Measurements from ENCODE around the gene DMD.

The DMD gene

DNA sequence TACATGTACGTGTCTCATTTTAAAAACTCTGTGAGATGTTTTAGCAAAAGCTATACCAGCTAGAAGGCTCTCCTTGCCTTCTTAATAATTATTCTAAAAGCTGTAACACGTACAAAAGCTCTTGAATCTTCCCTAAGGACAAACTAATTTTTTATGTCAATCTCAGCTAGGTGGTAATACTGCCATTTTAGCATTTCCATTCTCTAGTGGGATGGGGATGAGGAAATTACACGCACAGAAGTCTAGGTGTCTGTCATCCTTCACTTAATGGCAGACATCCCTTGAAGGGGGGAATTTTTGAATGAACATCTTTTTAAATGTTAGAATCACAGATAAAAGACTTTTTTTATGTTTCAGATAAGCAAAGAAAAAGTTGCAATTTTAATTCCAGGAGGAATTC is 569.1 kb downstream of the DMD start:
- DNase-seq (ENCODE audit: low read depth) = no peak
- H3K4me3 ChIP-seq (ENCODE audit: low read depth, low read length) = no peak overlapping the region
- TF ChIP-seq, protein P1, sequence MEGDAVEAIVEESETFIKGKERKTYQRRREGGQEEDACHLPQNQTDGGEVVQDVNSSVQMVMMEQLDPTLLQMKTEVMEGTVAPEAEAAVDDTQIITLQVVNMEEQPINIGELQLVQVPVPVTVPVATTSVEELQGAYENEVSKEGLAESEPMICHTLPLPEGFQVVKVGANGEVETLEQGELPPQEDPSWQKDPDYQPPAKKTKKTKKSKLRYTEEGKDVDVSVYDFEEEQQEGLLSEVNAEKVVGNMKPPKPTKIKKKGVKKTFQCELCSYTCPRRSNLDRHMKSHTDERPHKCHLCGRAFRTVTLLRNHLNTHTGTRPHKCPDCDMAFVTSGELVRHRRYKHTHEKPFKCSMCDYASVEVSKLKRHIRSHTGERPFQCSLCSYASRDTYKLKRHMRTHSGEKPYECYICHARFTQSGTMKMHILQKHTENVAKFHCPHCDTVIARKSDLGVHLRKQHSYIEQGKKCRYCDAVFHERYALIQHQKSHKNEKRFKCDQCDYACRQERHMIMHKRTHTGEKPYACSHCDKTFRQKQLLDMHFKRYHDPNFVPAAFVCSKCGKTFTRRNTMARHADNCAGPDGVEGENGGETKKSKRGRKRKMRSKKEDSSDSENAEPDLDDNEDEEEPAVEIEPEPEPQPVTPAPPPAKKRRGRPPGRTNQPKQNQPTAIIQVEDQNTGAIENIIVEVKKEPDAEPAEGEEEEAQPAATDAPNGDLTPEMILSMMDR (IDR thresholded peaks at IDR 0.05; ENCODE audit: low read depth, low read length) = no peak
- TF ChIP-seq MYC (IDR thresholded peaks at IDR 0.05; ENCODE audit: low read depth, low read length) = no peak
- no peak for TF ChIP-seq POLR2A (IDR thresholded peaks at IDR 0.05; ENCODE audit: extremely low read depth, insufficient read length)
- TF ChIP-seq, protein P2, sequence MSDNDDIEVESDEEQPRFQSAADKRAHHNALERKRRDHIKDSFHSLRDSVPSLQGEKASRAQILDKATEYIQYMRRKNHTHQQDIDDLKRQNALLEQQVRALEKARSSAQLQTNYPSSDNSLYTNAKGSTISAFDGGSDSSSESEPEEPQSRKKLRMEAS (IDR thresholded peaks at IDR 0.05; ENCODE audit: low read depth, low read length) = no peak

GRCh38 chrX:32618154-32618553 is 593.2 kb downstream of the DMD start:
- TF ChIP-seq, protein P2 (IDR thresholded peaks at IDR 0.05; ENCODE audit: low read depth, low read length) = no peak
- TF ChIP-seq, protein P1 (IDR thresholded peaks at IDR 0.05; ENCODE audit: low read depth, low read length) = no peak
- TF ChIP-seq POLR2A (IDR thresholded peaks at IDR 0.05; ENCODE audit: extremely low read depth, insufficient read length) (no peak), MYC (IDR thresholded peaks at IDR 0.05; ENCODE audit: low read depth, low read length) (no peak)
- H3K4me3 ChIP-seq (ENCODE audit: low read depth, low read length) = no peak overlapping the region
- DNase-seq (ENCODE audit: low read depth) = no peak

DNA sequence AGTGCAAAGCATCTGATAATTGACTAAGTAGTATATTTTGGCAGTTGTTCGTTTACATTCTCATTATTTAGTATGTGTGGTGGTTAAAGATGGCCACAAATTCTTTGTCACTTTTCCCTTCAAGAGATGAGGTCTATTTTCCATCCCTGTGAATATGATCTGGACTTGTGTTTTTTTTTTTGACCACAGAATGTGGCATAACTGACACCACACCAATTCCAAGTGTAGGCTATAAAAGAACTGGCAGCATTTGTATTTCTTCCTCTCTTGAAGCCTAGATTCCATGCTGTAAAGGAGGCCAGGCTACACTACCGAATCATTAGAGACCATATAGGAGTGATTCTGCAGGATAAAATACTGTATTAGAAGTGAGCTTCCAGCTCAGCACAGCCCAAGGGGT is 596.6 kb downstream of the DMD start:
- H3K4me3 ChIP-seq (ENCODE audit: low read depth, low read length) = no peak overlapping the region
- DNase-seq (ENCODE audit: low read depth) = no peak
- TF ChIP-seq MYC (IDR thresholded peaks at IDR 0.05; ENCODE audit: low read depth, low read length) = no peak

GRCh38 chrX:32599156-32599555 is 612.2 kb downstream of the DMD start:
- H3K4me3 ChIP-seq (ENCODE audit: low read depth, low read length) = no peak overlapping the region
- no peak for DNase-seq (ENCODE audit: low read depth)
- TF ChIP-seq POLR2A (IDR thresholded peaks at IDR 0.05; ENCODE audit: extremely low read depth, insufficient read length) = no peak
- TF ChIP-seq, protein P1 (IDR thresholded peaks at IDR 0.05; ENCODE audit: low read depth, low read length) = no peak
- TF ChIP-seq MYC (IDR thresholded peaks at IDR 0.05; ENCODE audit: low read depth, low read length) = no peak
- TF ChIP-seq, protein P2 (IDR thresholded peaks at IDR 0.05; ENCODE audit: low read depth, low read length) = no peak

GRCh38 chrX:32598707-32599106 is 612.6 kb downstream of the DMD start:
- DNase-seq (ENCODE audit: low read depth) = no peak
- H3K4me3 ChIP-seq (ENCODE audit: low read depth, low read length) = no peak overlapping the region
- TF ChIP-seq MYC (IDR thresholded peaks at IDR 0.05; ENCODE audit: low read depth, low read length) (no peak), POLR2A (IDR thresholded peaks at IDR 0.05; ENCODE audit: extremely low read depth, insufficient read length) (no peak)
- TF ChIP-seq, protein P2 (IDR thresholded peaks at IDR 0.05; ENCODE audit: low read depth, low read length) = no peak
- TF ChIP-seq, protein P1 (IDR thresholded peaks at IDR 0.05; ENCODE audit: low read depth, low read length) = no peak

GRCh38 chrX:32597777-32598176 is 613.6 kb downstream of the DMD start:
- TF ChIP-seq POLR2A (IDR thresholded peaks at IDR 0.05; ENCODE audit: extremely low read depth, insufficient read length) = no peak
- no peak for TF ChIP-seq MYC (IDR thresholded peaks at IDR 0.05; ENCODE audit: low read depth, low read length)
- TF ChIP-seq, protein P1 (IDR thresholded peaks at IDR 0.05; ENCODE audit: low read depth, low read length) = no peak
- TF ChIP-seq, protein P2 (IDR thresholded peaks at IDR 0.05; ENCODE audit: low read depth, low read length) = no peak
- DNase-seq (ENCODE audit: low read depth) = no peak

More at GRCh38 chrX:32597777-32598176, 613.6 kb downstream of the DMD start:
- no peak overlapping the region for H3K4me3 ChIP-seq (ENCODE audit: low read depth, low read length)

Measured in NB4 (cell line).